Measurements from ENCODE around the gene HEPACAM2.

- no peak for TF ChIP-seq SMC3 (IDR thresholded peaks at IDR 0.05)
- TF ChIP-seq CTCF (IDR thresholded peaks at IDR 0.05) = no peak
- no peak for TF ChIP-seq ESRRA (IDR thresholded peaks at IDR 0.05; ENCODE audit: borderline replicate concordance, low read length)
- no peak for TF ChIP-seq REST (IDR thresholded peaks at IDR 0.05)
- TF ChIP-seq POLR2A (IDR thresholded peaks at IDR 0.05; ENCODE audit: low read length) = no peak
- no peak for TF ChIP-seq MAX (IDR thresholded peaks at IDR 0.05)
- TF ChIP-seq BHLHE40 (IDR thresholded peaks at IDR 0.05; ENCODE audit: low read depth, low read length) = no peak
- TF ChIP-seq JUN (IDR thresholded peaks at IDR 0.05) = no peak
- no peak for TF ChIP-seq CHD4 (IDR thresholded peaks at IDR 0.05; ENCODE audit: borderline replicate concordance)
- TF ChIP-seq RCOR1 (IDR thresholded peaks at IDR 0.05; ENCODE audit: low read depth, low read length) = no peak
- no peak for TF ChIP-seq CBX2 (IDR thresholded peaks at IDR 0.05; ENCODE audit: borderline replicate concordance, low read depth)
- no peak for TF ChIP-seq CHD2 (IDR thresholded peaks at IDR 0.05; ENCODE audit: low read length, partially characterized antibody)
These were observed 78.9 kb downstream of the HEPACAM2 start for GRCh38 chr7:93147363-93147762.
